Measurements from ENCODE around the gene XYLT1.

Gene XYLT1

GRCh38 chr16:17261197-17261858 lies 209.4 kb downstream of the XYLT1 start:
- DNase-seq (ENCODE audit: low read depth) = no peak
- no peak overlapping the region for H3K4me3 ChIP-seq (ENCODE audit: control insufficient read depth, low read depth, low read length)
- TF ChIP-seq CTCF (IDR thresholded peaks at IDR 0.05; ENCODE audit: control insufficient read depth, insufficient read depth, low read depth, low read length, missing control alignments) = no peak

GRCh38 chr16:17260276-17260849 lies 210.4 kb downstream of the XYLT1 start:
- no peak for TF ChIP-seq CTCF (IDR thresholded peaks at IDR 0.05; ENCODE audit: control insufficient read depth, insufficient read depth, low read depth, low read length, missing control alignments)
- H3K4me3 ChIP-seq (ENCODE audit: control insufficient read depth, low read depth, low read length) = no peak overlapping the region
- no peak for DNase-seq (ENCODE audit: low read depth)

- no peak for DNase-seq (ENCODE audit: low read depth)
- no peak for TF ChIP-seq CTCF (IDR thresholded peaks at IDR 0.05; ENCODE audit: control insufficient read depth, insufficient read depth, low read depth, low read length, missing control alignments)
- no peak overlapping the region for H3K4me3 ChIP-seq (ENCODE audit: control insufficient read depth, low read depth, low read length)
These were observed 210.9 kb downstream of the XYLT1 start for GRCh38 chr16:17259751-17260270.

GRCh38 chr16:17258848-17259713 lies 211.7 kb downstream of the XYLT1 start:
- no peak for DNase-seq (ENCODE audit: low read depth)
- H3K4me3 ChIP-seq (ENCODE audit: control insufficient read depth, low read depth, low read length) = no peak overlapping the region

GRCh38 chr16:17258077-17258599 lies 212.6 kb downstream of the XYLT1 start:
- no peak overlapping the region for H3K4me3 ChIP-seq (ENCODE audit: control insufficient read depth, low read depth, low read length)
- no peak for TF ChIP-seq CTCF (IDR thresholded peaks at IDR 0.05; ENCODE audit: control insufficient read depth, insufficient read depth, low read depth, low read length, missing control alignments)
- DNase-seq (ENCODE audit: low read depth) = no peak

More at GRCh38 chr16:17258848-17259713, 211.7 kb downstream of the XYLT1 start:
- no peak for TF ChIP-seq CTCF (IDR thresholded peaks at IDR 0.05; ENCODE audit: control insufficient read depth, insufficient read depth, low read depth, low read length, missing control alignments)

GRCh38 chr16:17257426-17258023 lies 213.2 kb downstream of the XYLT1 start:
- no peak for DNase-seq (ENCODE audit: low read depth)
- no peak overlapping the region for H3K4me3 ChIP-seq (ENCODE audit: control insufficient read depth, low read depth, low read length)
- no peak for TF ChIP-seq CTCF (IDR thresholded peaks at IDR 0.05; ENCODE audit: control insufficient read depth, insufficient read depth, low read depth, low read length, missing control alignments)
